ENCODE measurements around the gene PYGB.

PYGB gene

GRCh38 chr20:25321262-25321831 lies 73.5 kb downstream of the PYGB start:
- H3K4me3 ChIP-seq (ENCODE audit: low read depth, low read length) = no peak overlapping the region
- DNase-seq (ENCODE audit: low read depth) = no peak
- no peak for TF ChIP-seq CTCF (IDR thresholded peaks at IDR 0.05; ENCODE audit: low read depth, low read length, missing control alignments)

GRCh38 chr20:25321991-25322390 lies 74.1 kb downstream of the PYGB start:
- no peak for TF ChIP-seq CTCF (IDR thresholded peaks at IDR 0.05; ENCODE audit: low read depth, low read length, missing control alignments)
- H3K4me3 ChIP-seq (ENCODE audit: low read depth, low read length) = no peak overlapping the region
- no peak for DNase-seq (ENCODE audit: low read depth)

- DNase-seq (ENCODE audit: low read depth) = no peak
- TF ChIP-seq CTCF (IDR thresholded peaks at IDR 0.05; ENCODE audit: low read depth, low read length, missing control alignments) = no peak
Measured at GRCh38 chr20:25323496-25324246, 75.8 kb downstream of the PYGB start.

GRCh38 chr20:25324412-25324811 lies 76.5 kb downstream of the PYGB start:
- TF ChIP-seq CTCF (IDR thresholded peaks at IDR 0.05; ENCODE audit: low read depth, low read length, missing control alignments) = no peak
- DNase-seq (ENCODE audit: low read depth) = no peak
- no peak overlapping the region for H3K4me3 ChIP-seq (ENCODE audit: low read depth, low read length)

More at GRCh38 chr20:25323496-25324246, 75.8 kb downstream of the PYGB start:
- H3K4me3 ChIP-seq (ENCODE audit: low read depth, low read length) = no peak overlapping the region

- H3K4me3 ChIP-seq (ENCODE audit: low read depth, low read length) = no peak overlapping the region
- TF ChIP-seq CTCF (IDR thresholded peaks at IDR 0.05; ENCODE audit: low read depth, low read length, missing control alignments) = no peak
- DNase-seq (ENCODE audit: low read depth) = no peak
Measured at GRCh38 chr20:25325073-25325472, 77.2 kb downstream of the PYGB start.

- no peak for TF ChIP-seq CTCF (IDR thresholded peaks at IDR 0.05; ENCODE audit: low read depth, low read length, missing control alignments)
- no peak overlapping the region for H3K4me3 ChIP-seq (ENCODE audit: low read depth, low read length)
- DNase-seq (ENCODE audit: low read depth) = no peak
Measured at GRCh38 chr20:25325997-25326396, 78.1 kb downstream of the PYGB start.

Measured in GM12864 (cell line).